ENCODE measurements around the gene SLC27A4.

DNA sequence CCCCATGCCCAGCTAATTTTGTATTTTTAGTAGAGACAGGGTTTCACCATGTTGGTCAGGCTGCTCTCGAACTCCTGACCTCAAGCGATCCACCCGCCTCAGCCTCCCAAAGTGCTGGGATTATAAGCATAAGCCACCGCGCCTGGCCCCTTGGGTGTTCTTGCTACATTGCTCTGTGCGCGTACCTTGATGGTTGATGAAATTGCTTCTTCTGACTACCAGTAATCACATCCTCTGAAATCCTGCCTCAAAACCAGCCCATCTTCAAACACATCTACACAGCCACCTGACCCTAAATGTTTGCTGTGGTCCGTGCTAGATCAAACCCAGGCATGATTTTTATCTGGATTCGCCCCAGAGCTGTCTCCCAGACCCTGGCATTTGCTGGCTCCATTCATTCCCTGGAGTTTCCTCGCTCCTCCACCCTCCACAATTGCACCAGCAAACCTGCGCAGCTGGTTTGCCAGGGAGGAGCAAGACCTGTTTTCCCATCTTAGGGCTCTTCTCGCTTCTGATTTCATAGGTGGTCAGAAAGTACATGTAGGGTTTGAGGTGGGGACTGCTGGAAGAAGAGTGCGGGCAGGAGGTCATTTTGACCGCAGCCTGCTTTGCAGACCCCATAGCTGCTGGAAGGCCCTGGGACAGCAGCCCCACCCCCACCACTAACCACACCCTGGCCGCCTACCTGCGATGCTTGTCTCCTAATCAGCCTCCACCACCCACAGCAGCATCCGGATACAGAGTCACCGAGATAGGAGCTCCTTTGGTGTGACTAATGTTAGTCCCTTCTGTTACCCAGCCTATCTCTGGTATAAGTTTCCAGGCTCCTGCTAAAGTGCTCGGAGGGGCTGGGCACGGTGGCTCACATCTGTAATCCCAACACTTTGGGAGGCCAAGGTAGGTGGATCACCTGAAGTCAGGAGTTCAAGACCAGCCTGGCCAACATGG lies 41.5 kb upstream of the SLC27A4 start:
- TF ChIP-seq, protein P1, sequence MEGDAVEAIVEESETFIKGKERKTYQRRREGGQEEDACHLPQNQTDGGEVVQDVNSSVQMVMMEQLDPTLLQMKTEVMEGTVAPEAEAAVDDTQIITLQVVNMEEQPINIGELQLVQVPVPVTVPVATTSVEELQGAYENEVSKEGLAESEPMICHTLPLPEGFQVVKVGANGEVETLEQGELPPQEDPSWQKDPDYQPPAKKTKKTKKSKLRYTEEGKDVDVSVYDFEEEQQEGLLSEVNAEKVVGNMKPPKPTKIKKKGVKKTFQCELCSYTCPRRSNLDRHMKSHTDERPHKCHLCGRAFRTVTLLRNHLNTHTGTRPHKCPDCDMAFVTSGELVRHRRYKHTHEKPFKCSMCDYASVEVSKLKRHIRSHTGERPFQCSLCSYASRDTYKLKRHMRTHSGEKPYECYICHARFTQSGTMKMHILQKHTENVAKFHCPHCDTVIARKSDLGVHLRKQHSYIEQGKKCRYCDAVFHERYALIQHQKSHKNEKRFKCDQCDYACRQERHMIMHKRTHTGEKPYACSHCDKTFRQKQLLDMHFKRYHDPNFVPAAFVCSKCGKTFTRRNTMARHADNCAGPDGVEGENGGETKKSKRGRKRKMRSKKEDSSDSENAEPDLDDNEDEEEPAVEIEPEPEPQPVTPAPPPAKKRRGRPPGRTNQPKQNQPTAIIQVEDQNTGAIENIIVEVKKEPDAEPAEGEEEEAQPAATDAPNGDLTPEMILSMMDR (IDR thresholded peaks at IDR 0.05): no peak
- TF ChIP-seq POLR2A (IDR thresholded peaks at IDR 0.05): no peak
